Measurements from ENCODE around the gene CISTR.

CISTR gene

GRCh38 chr12:53747095-53747494 is 4.7 kb downstream of the CISTR start:
- DNase-seq (ENCODE audit: low read depth, low spot score): no peak
- in situ Hi-C loops (cut with HindIII; ENCODE audit: low sequenced_read_pairs): no loop called here
- H3K4me3 ChIP-seq (ENCODE audit: low read depth, low read length): no peak overlapping the region
- no peak for TF ChIP-seq CTCF (IDR thresholded peaks at IDR 0.05; ENCODE audit: low read depth, low read length)

GRCh38 chr12:53746592-53747092 is 5.1 kb downstream of the CISTR start:
- peak; percentile 100 for TF ChIP-seq CTCF (IDR thresholded peaks at IDR 0.05; ENCODE audit: low read depth, low read length)
- peak; percentile 88 for DNase-seq (ENCODE audit: low read depth, low spot score)
- no peak overlapping the region for H3K4me3 ChIP-seq (ENCODE audit: low read depth, low read length)
- in situ Hi-C loops (cut with HindIII; ENCODE audit: low sequenced_read_pairs): no loop called here

GRCh38 chr12:53744751-53745150 is 7.0 kb downstream of the CISTR start:
- TF ChIP-seq CTCF (IDR thresholded peaks at IDR 0.05; ENCODE audit: low read depth, low read length): no peak
- DNase-seq (ENCODE audit: low read depth, low spot score): no peak
- in situ Hi-C loops (cut with HindIII; ENCODE audit: low sequenced_read_pairs): no loop called here
- no peak overlapping the region for H3K4me3 ChIP-seq (ENCODE audit: low read depth, low read length)

GRCh38 chr12:53744130-53744441 is 7.7 kb downstream of the CISTR start:
- no peak for DNase-seq (ENCODE audit: low read depth, low spot score)
- in situ Hi-C loops (cut with HindIII; ENCODE audit: low sequenced_read_pairs): no loop called here
- TF ChIP-seq CTCF (IDR thresholded peaks at IDR 0.05; ENCODE audit: low read depth, low read length): no peak

GRCh38 chr12:53743266-53744129 is 8.3 kb downstream of the CISTR start:
- in situ Hi-C loops (cut with HindIII; ENCODE audit: low sequenced_read_pairs): no loop called here
- TF ChIP-seq CTCF (IDR thresholded peaks at IDR 0.05; ENCODE audit: low read depth, low read length): peak; percentile 97
- H3K4me3 ChIP-seq (ENCODE audit: low read depth, low read length): no peak overlapping the region
- DNase-seq (ENCODE audit: low read depth, low spot score): peak; percentile 65

More at GRCh38 chr12:53744130-53744441, 7.7 kb downstream of the CISTR start:
- no peak overlapping the region for H3K4me3 ChIP-seq (ENCODE audit: low read depth, low read length)

DNA sequence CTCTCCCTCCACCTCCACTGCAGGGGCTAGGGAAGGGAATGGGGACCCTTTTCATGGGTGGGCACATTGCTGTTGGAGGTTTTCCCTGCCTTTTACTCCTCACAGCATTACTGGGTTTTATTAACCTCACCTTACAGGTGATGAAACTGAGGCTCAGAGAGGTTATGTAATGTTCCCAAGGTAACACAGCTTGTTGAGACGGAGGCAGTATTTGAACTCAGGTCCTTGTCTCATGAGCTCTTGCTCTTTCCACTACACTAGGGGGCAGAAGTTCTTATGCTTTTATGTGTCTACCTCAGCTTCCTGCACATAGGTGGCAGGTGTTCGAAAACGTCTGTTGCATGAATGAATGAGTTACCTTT is 11.7 kb downstream of the CISTR start:
- DNase-seq (ENCODE audit: low read depth, low spot score): no peak

More for the DNA sequence above, 11.7 kb downstream of the CISTR start:
- in situ Hi-C loops (cut with HindIII; ENCODE audit: low sequenced_read_pairs): no loop called here
- no peak for TF ChIP-seq CTCF (IDR thresholded peaks at IDR 0.05; ENCODE audit: low read depth, low read length)
- no peak overlapping the region for H3K4me3 ChIP-seq (ENCODE audit: low read depth, low read length)
